GM12873 (cell line): ENCODE results near the gene WNK4.
A peak's percentile ranks its signal among the peaks of the same experiment; 100 is the strongest.

ENCODE experiments used
- CTCF ChIP-seq: IDR thresholded peaks from 2 replicates; pipeline ENCODE4 v1.5.1; 2012; ENCODE audit warnings: low read depth, mild to moderate bottlenecking, moderate library complexity, low read length, control low read depth; ENCODE audit not compliant: insufficient read depth; ENCODE audit errors: missing control alignments

WNK4 gene

GRCh38 chr17:42795465-42795864, 15.1 kb downstream of the WNK4 start:
- TF ChIP-seq CTCF, result no peak

- TF ChIP-seq CTCF, result no peak
These were observed 15.8 kb downstream of the WNK4 start for GRCh38 chr17:42796066-42796758.

- TF ChIP-seq CTCF, result no peak
These were observed 16.9 kb downstream of the WNK4 start for GRCh38 chr17:42797067-42798007.

GRCh38 chr17:42798011-42798382, 17.6 kb downstream of the WNK4 start:
- no peak for TF ChIP-seq CTCF

GRCh38 chr17:42798383-42799380, 18.3 kb downstream of the WNK4 start, which contains the start of the genes CNTD1 and COA3:
CNTD1 (plus strand) TSS chr17:42798861; CDS start chr17:42799068, 207 bp downstream.
COA3 (minus strand) TSS chr17:42798704; CDS start chr17:42798681, 23 bp downstream.
- TF ChIP-seq CTCF, result peak; percentile 1

- TF ChIP-seq CTCF, result no peak
These were observed 22.9 kb downstream of the WNK4 start for GRCh38 chr17:42803074-42803883.
